Breast epithelium (tissue), 3 donors: Measurements from ENCODE around the gene ZNF675.
"Not testable (repeated sequence)": the region's sequence is repeated elsewhere in the genome, so short reads cannot be mapped to it uniquely, and the experiment has no call there.

ENCODE experiments used
- CTCF ChIP-seq, 3 donors: fragments of 450-650 bp; IDR thresholded peaks; one replicate each; pipeline ENCODE4 v1.5.1; 2016 to 2017; ENCODE audit warnings: antibody characterized with exemption in 3 of 3, mild to moderate bottlenecking in 3 of 3, moderate library complexity in 3 of 3
- POLR2AphosphoS5 ChIP-seq, 3 donors: sonication (generic); formaldehyde crosslinking; IDR thresholded peaks; one replicate each; pipeline ENCODE4 v1.6.1; 2017; ENCODE audit warnings: antibody characterized with exemption in 3 of 3

DNA sequence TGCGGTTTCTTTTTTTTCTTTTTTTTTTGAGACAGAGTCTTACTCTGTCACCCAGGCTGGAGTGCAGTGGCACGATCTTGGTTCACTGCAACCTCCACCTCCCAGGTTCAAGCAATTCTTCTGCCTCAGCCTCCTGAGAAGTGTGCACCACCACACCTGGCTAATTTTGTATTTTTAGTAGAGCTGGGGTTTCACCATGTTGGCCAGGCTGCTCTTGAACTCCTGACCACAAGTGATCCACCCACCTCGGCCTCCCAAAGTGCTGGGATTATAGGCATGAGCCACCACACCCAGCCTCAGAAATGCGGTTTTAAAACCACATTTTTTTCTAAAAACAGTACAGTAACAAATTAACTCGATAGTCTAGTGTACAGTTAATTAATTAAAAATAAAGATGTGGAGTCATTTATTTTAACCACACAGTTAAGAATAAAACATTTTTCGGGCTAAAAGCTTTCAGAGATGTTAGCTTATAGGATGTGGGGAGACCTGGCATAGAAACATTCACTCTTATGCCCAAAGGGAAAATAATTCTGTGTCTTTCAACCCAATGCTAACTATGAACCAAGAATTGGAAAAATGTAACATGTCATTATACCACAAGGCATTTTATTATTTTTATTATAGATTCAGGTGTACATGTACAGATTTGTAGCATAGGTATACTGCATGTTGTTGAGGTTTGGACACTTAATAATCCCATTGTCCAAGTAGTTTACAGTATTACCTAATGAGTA is 43.9 kb upstream of the ZNF675 start:
- not testable (repeated sequence) for TF ChIP-seq CTCF, POLR2AphosphoS5 (IDR thresholded peaks at IDR 0.05)
